ENCODE results near the gene L3MBTL4.

Gene L3MBTL4

DNA sequence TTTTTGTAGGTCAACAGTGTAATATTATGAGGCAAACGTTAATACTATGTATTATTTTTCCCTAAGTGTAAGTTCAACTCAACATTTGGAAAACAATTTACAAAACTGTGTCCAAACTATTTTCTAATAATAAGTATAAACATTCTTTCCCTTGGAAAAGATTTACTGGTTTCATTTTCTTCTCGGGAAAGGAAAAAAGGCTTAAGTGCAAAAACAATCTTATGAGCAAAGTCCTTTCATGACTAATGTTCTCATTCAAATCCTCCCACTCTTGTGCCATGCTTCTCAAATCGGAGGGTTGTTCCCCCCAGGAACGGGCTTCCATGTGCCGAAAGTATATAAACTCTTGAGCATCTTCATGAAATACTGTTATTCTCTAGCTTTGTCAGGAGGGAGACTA is 19.8 kb upstream of the L3MBTL4 start:
- H4K20me1 ChIP-seq (ENCODE audit: insufficient read depth): no peaks in the 10 kb centered on the region
- peaks cover 4% of the 10 kb centered on the region for H3K4me1 ChIP-seq (ENCODE audit: low read depth, poor library complexity, severe bottlenecking)
- no peak overlapping the region for H2AFZ ChIP-seq (ENCODE audit: low read depth)
- H3K27me3 ChIP-seq (ENCODE audit: insufficient read depth, low read depth): no peaks in the 10 kb centered on the region
- no peak overlapping the region for H3K4me2 ChIP-seq
- no peak overlapping the region for H3K9ac ChIP-seq
- H3K27ac ChIP-seq: no peak overlapping the region
- no peak overlapping the region for H3K4me3 ChIP-seq (IDR thresholded peaks at IDR 0.05; ENCODE audit: insufficient read depth, low read depth, low read length)
- TF ChIP-seq, protein P1, sequence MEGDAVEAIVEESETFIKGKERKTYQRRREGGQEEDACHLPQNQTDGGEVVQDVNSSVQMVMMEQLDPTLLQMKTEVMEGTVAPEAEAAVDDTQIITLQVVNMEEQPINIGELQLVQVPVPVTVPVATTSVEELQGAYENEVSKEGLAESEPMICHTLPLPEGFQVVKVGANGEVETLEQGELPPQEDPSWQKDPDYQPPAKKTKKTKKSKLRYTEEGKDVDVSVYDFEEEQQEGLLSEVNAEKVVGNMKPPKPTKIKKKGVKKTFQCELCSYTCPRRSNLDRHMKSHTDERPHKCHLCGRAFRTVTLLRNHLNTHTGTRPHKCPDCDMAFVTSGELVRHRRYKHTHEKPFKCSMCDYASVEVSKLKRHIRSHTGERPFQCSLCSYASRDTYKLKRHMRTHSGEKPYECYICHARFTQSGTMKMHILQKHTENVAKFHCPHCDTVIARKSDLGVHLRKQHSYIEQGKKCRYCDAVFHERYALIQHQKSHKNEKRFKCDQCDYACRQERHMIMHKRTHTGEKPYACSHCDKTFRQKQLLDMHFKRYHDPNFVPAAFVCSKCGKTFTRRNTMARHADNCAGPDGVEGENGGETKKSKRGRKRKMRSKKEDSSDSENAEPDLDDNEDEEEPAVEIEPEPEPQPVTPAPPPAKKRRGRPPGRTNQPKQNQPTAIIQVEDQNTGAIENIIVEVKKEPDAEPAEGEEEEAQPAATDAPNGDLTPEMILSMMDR (conservative IDR thresholded peaks at IDR 0.05; ENCODE audit: low read depth, low read length): no peak
- H3K36me3 ChIP-seq (ENCODE audit: insufficient read depth): no peaks in the 10 kb centered on the region
- no peaks in the 10 kb centered on the region for H3K79me2 ChIP-seq (ENCODE audit: insufficient read depth, low read depth)

DNA sequence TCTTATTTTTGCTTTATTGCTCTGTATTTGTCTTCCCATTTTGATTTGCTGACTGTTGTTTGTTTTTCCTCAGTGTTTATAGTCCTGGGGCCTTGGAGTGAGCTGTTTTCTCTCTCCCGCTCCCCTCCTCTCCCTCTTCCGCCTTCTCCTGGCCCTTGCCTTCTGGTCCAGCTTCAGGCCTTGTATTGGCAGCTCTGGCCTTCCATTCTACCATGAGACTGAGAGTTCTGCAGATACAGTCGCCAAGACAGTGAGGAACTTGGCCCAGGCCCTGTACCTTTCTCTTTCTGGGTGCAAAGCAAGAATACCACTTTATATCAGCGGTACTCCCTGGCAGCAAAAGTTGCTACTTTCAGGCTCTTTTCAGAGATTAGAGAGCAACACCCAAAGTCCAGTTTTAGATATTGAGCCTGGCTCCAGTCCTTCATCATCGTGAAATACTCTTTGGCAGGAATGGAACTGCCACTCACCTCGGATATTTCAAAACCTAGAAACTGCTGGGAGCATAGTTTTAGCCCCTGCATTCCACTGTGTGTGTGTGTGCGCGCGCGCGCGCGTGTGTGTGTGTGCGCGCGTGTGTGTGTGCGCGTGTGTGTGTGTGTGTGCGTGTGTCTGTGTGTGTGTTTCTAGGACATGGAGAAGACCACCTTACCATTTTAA is 17.1 kb upstream of the L3MBTL4 start:
- H4K20me1 ChIP-seq (ENCODE audit: insufficient read depth): no peaks in the 10 kb centered on the region
- no peak overlapping the region for H3K4me2 ChIP-seq
- peaks cover 4% of the 10 kb centered on the region for H3K4me1 ChIP-seq (ENCODE audit: low read depth, poor library complexity, severe bottlenecking)
- TF ChIP-seq, protein P1 (conservative IDR thresholded peaks at IDR 0.05; ENCODE audit: low read depth, low read length): no peak
- no peak overlapping the region for H2AFZ ChIP-seq (ENCODE audit: low read depth)
- no peaks in the 10 kb centered on the region for H3K36me3 ChIP-seq (ENCODE audit: insufficient read depth)
- H3K9ac ChIP-seq: no peak overlapping the region
- no peak overlapping the region for H3K4me3 ChIP-seq (IDR thresholded peaks at IDR 0.05; ENCODE audit: insufficient read depth, low read depth, low read length)
- H3K27ac ChIP-seq: no peak overlapping the region
- no peaks in the 10 kb centered on the region for H3K27me3 ChIP-seq (ENCODE audit: insufficient read depth, low read depth)
- H3K79me2 ChIP-seq (ENCODE audit: insufficient read depth, low read depth): no peaks in the 10 kb centered on the region

DNA sequence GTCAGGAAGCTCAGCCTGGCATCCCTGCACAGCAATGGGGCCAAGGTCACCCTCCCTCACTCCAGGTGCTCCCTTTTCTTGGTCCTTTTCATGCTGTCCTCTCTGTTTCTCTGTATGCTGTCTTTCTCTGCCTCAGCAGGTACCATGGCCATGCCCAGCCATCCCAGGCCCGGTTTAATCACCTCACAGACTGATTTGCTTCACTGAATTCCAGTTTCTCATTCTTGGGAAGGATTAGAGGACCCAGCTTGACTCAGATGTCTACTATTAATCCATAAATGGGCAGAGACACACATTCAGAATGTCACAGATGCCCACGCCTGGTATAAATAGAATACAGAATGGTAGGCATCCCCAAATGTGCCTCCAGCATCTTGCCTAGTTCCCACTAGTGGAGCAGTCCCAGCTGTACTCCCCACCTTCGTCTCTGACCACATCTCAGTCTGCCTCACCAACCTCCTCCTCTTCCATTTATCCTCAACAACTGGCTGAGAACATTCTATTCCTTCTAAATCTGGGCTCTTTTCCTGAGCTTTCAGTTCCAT is 14.2 kb upstream of the L3MBTL4 start:
- H3K79me2 ChIP-seq (ENCODE audit: insufficient read depth, low read depth): no peaks in the 10 kb centered on the region
- TF ChIP-seq, protein P1 (conservative IDR thresholded peaks at IDR 0.05; ENCODE audit: low read depth, low read length): no peak

DNA sequence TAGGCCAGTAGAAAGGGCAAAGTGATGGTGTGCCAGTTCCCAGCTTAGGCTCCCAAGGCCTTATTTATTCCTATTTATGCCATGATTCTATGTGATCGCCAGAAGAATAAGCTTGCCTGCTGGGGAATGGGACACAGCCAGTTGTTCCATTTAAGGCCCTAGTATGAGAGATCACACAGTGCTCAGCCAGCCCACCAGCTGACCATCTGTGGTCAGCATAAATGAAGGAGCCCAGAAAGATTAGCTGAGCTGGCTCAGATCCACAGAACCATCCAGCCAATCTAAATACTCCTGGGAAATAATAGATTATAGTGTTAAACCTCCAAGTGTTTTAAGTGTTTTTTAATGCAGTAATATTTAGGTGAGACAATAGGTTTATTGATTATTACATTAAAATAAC is 12.6 kb upstream of the L3MBTL4 start:
- H3K9ac ChIP-seq: no peak overlapping the region
- H2AFZ ChIP-seq (ENCODE audit: low read depth): no peak overlapping the region
- H3K27me3 ChIP-seq (ENCODE audit: insufficient read depth, low read depth): no peaks in the 10 kb centered on the region
- TF ChIP-seq, protein P1 (conservative IDR thresholded peaks at IDR 0.05; ENCODE audit: low read depth, low read length): no peak
- no peaks in the 10 kb centered on the region for H3K36me3 ChIP-seq (ENCODE audit: insufficient read depth)
- no peaks in the 10 kb centered on the region for H3K4me1 ChIP-seq (ENCODE audit: low read depth, poor library complexity, severe bottlenecking)
- H3K4me2 ChIP-seq: no peak overlapping the region
- no peaks in the 10 kb centered on the region for H4K20me1 ChIP-seq (ENCODE audit: insufficient read depth)
- no peak overlapping the region for H3K4me3 ChIP-seq (IDR thresholded peaks at IDR 0.05; ENCODE audit: insufficient read depth, low read depth, low read length)
- H3K79me2 ChIP-seq (ENCODE audit: insufficient read depth, low read depth): no peaks in the 10 kb centered on the region
- H3K27ac ChIP-seq: no peak overlapping the region

More for the DNA sequence above, 14.2 kb upstream of the L3MBTL4 start:
- no peak overlapping the region for H3K27ac ChIP-seq
- H3K4me3 ChIP-seq (IDR thresholded peaks at IDR 0.05; ENCODE audit: insufficient read depth, low read depth, low read length): no peak overlapping the region
- H3K4me1 ChIP-seq (ENCODE audit: low read depth, poor library complexity, severe bottlenecking): no peaks in the 10 kb centered on the region
- H2AFZ ChIP-seq (ENCODE audit: low read depth): no peak overlapping the region
- no peaks in the 10 kb centered on the region for H3K27me3 ChIP-seq (ENCODE audit: insufficient read depth, low read depth)
- no peaks in the 10 kb centered on the region for H4K20me1 ChIP-seq (ENCODE audit: insufficient read depth)
- no peaks in the 10 kb centered on the region for H3K36me3 ChIP-seq (ENCODE audit: insufficient read depth)
- H3K4me2 ChIP-seq: no peak overlapping the region
- no peak overlapping the region for H3K9ac ChIP-seq
